ENCODE data around the gene ZMYND15. TPM values are rescaled to one million over a fixed set of nuclear protein-coding genes. Genes with fewer than 3 reads are reported as not detected.

The ZMYND15 gene
- polyA plus RNA-seq, 1 donor (not counting 4 experiments of a cell fraction or from before 2014, with no cell fraction given) = 0.25 TPM

DNA sequence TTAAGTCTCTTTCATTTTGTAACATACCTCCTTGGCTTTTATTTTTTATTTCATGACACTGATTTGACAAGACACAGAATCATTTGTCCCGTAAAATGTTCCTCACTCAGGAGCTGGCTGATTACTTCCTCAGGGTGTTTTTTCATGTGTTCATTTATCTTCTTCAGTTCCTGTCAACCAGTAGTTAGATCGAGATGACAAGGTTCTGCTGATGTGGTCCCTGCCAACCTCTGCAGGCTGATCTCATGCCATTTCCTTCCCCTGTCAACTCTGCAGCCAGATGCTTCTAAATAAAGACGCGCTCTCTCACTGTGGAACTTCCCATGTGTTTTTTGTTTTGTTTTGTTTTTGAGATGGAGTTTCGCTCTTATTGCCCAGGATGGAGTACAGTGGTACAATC, 8.2 kb downstream of the ZMYND15 start:
- Histone ChIP-seq H3K4me2 (ENCODE audit: control insufficient read depth, extremely low read depth, insufficient read depth, low read depth, low read length) (no peak overlapping the region), H3K9ac (ENCODE audit: control insufficient read depth, extremely low read depth, insufficient read depth, low read length) (no peak overlapping the region), H3K36me3 (ENCODE audit: control insufficient read depth in 2 of 2, extremely low read depth in 1 of 2, insufficient read depth in 2 of 2, low read length in 2 of 2) (no peaks in the 10 kb centered on the region), H3K27me3 (ENCODE audit: control insufficient read depth, extremely low read depth, insufficient read depth, low read length) (peaks cover 6% of the 10 kb centered on the region), H3K9me1 (ENCODE audit: control insufficient read depth, extremely low read depth, insufficient read depth, low read length) (no peaks in the 10 kb centered on the region), H3K9me3 (ENCODE audit: control insufficient read depth, low read depth, low read length) (no peaks in the 10 kb centered on the region), H2AFZ (ENCODE audit: control insufficient read depth, low read length) (no peak overlapping the region), H3K4me3 (ENCODE audit: control insufficient read depth in 2 of 3, extremely low read depth in 1 of 3, insufficient read depth in 2 of 3, low read depth in 1 of 3, low read length in 3 of 3) (no peak overlapping the region), H4K20me1 (ENCODE audit: control insufficient read depth, extremely low read depth, insufficient read depth, low read length) (no peaks in the 10 kb centered on the region), H3K4me1 (ENCODE audit: control insufficient read depth, extremely low read depth, insufficient read depth, low read length) (no peaks in the 10 kb centered on the region), H3K27ac (ENCODE audit: control insufficient read depth, insufficient read depth, low read length) (no peak overlapping the region), H3K79me2 (ENCODE audit: control insufficient read depth, insufficient read depth, low read length) (no peaks in the 10 kb centered on the region)
- FAIRE-seq = no peak
- DNase-seq (ENCODE audit: low read depth, low spot score) = no peak
- dilution Hi-C loops (cut with MboI; ENCODE audit: extremely low pct_ligation_motif_present, low sequenced_read_pairs) = no loop called here
- TF ChIP-seq CTCF (optimal IDR thresholded peaks at IDR 0.05 in 1 of 3, IDR thresholded peaks at IDR 0.05 in 1 of 3, conservative IDR thresholded peaks at IDR 0.05 in 1 of 3; ENCODE audit: extremely low read depth in 1 of 3, insufficient read depth in 2 of 3, low read length in 3 of 3) (no peak), EZH2 (IDR thresholded peaks at IDR 0.05; ENCODE audit: low read length) (no peak)

- Histone ChIP-seq H3K79me2 (ENCODE audit: control insufficient read depth, insufficient read depth, low read length) (no peaks in the 10 kb centered on the region), H3K9ac (ENCODE audit: control insufficient read depth, extremely low read depth, insufficient read depth, low read length) (no peak overlapping the region), H3K9me3 (ENCODE audit: control insufficient read depth, low read depth, low read length) (no peaks in the 10 kb centered on the region), H3K4me1 (ENCODE audit: control insufficient read depth, extremely low read depth, insufficient read depth, low read length) (no peaks in the 10 kb centered on the region), H2AFZ (ENCODE audit: control insufficient read depth, low read length) (no peak overlapping the region), H3K27me3 (ENCODE audit: control insufficient read depth, extremely low read depth, insufficient read depth, low read length) (peaks cover 6% of the 10 kb centered on the region), H3K4me3 (ENCODE audit: control insufficient read depth in 2 of 3, extremely low read depth in 1 of 3, insufficient read depth in 2 of 3, low read depth in 1 of 3, low read length in 3 of 3) (no peak overlapping the region), H4K20me1 (ENCODE audit: control insufficient read depth, extremely low read depth, insufficient read depth, low read length) (no peaks in the 10 kb centered on the region), H3K36me3 (ENCODE audit: control insufficient read depth in 2 of 2, extremely low read depth in 1 of 2, insufficient read depth in 2 of 2, low read length in 2 of 2) (no peaks in the 10 kb centered on the region), H3K27ac (ENCODE audit: control insufficient read depth, insufficient read depth, low read length) (no peak overlapping the region), H3K4me2 (ENCODE audit: control insufficient read depth, extremely low read depth, insufficient read depth, low read depth, low read length) (no peak overlapping the region), H3K9me1 (ENCODE audit: control insufficient read depth, extremely low read depth, insufficient read depth, low read length) (no peaks in the 10 kb centered on the region)
- TF ChIP-seq EZH2 (IDR thresholded peaks at IDR 0.05; ENCODE audit: low read length) (no peak), CTCF (optimal IDR thresholded peaks at IDR 0.05 in 1 of 3, IDR thresholded peaks at IDR 0.05 in 1 of 3, conservative IDR thresholded peaks at IDR 0.05 in 1 of 3; ENCODE audit: extremely low read depth in 1 of 3, insufficient read depth in 2 of 3, low read length in 3 of 3) (no peak)
- DNase-seq (ENCODE audit: low read depth, low spot score) (no peak), FAIRE-seq (no peak)
- dilution Hi-C loops (cut with MboI; ENCODE audit: extremely low pct_ligation_motif_present, low sequenced_read_pairs) = no loop called here
Observed at GRCh38 chr17:4748686-4749085, 9.1 kb downstream of the ZMYND15 start.

Measured in keratinocyte (primary cell).